ENCODE results near the gene CTNNA2.

GRCh38 chr2:80548469-80548868, 1035.6 kb downstream of the CTNNA2 start:
- no peak for TF ChIP-seq CTCF (conservative IDR thresholded peaks at IDR 0.05 in 1 of 2, IDR thresholded peaks at IDR 0.05 in 1 of 2; ENCODE audit: extremely low read depth in 1 of 2, insufficient read depth in 1 of 2, low read depth in 1 of 2, low read length in 2 of 2)
- no peak for TF ChIP-seq EZH2 (IDR thresholded peaks at IDR 0.05; ENCODE audit: borderline replicate concordance, low read length)

Measured in mammary epithelial cell (primary cell).